Measurements from ENCODE around the gene HMGCL. TPM values are rescaled to one million over a fixed set of nuclear protein-coding genes. Genes with fewer than 3 reads are reported as not detected.
"Not testable (repeated sequence)": the region's sequence is repeated elsewhere in the genome, so short reads cannot be mapped to it uniquely, and the experiment has no call there.

Gene HMGCL
- total RNA-seq, 1 donor from 2014 or later, result 25.3 TPM

GRCh38 chr1:23862640-23863039 is 37.4 kb upstream of the HMGCL start:
- H3K36me3 ChIP-seq, result peaks cover 0 to 44% of the 10 kb centered on the region in 2 donors
- TF ChIP-seq CTCF (IDR thresholded peaks at IDR 0.05) (no peak), POLR2A (IDR thresholded peaks at IDR 0.05) (no peak), POLR2AphosphoS5 (IDR thresholded peaks at IDR 0.05; ENCODE audit: insufficient read depth in 1 of 2, low read depth in 1 of 2) (no peak)

GRCh38 chr1:23854568-23854967 is 29.3 kb upstream of the HMGCL start:
- no peaks in the 10 kb centered on the region for H3K9me3 ChIP-seq
- H3K36me3 ChIP-seq, result peaks cover 0 to 24% of the 10 kb centered on the region in 2 donors
- no peak for DNase-seq (ENCODE audit: extremely low spot score in 2 of 2)
- no peak overlapping the region for H3K4me3 ChIP-seq
- no peak overlapping the region for H3K27ac ChIP-seq
- no peaks in the 10 kb centered on the region for H3K4me1 ChIP-seq
- no peak for TF ChIP-seq POLR2AphosphoS5 (IDR thresholded peaks at IDR 0.05; ENCODE audit: insufficient read depth in 1 of 2, low read depth in 1 of 2)
- TF ChIP-seq POLR2A (IDR thresholded peaks at IDR 0.05), result no peak
- TF ChIP-seq CTCF (IDR thresholded peaks at IDR 0.05), result no peak
- intact Hi-C loops (cut with DNase I), result loop anchor here (5.0 kb wide), 1 partner anchor 37 kb away; no protein-coding TSS in a partner anchor
- no peaks in the 10 kb centered on the region for H3K27me3 ChIP-seq

More at GRCh38 chr1:23862640-23863039, 37.4 kb upstream of the HMGCL start:
- Histone ChIP-seq H3K27me3 (no peaks in the 10 kb centered on the region), H3K27ac (no peak overlapping the region), H3K4me1 (peaks cover 19% of the 10 kb centered on the region), H3K4me3 (no peak overlapping the region), H3K9me3 (no peaks in the 10 kb centered on the region)
- intact Hi-C loops (cut with DNase I), result loop anchor here (10.0 kb wide), 1 partner anchor 68 kb away; the partner anchor contains the start of gene LYPLA2
- no peak for DNase-seq (ENCODE audit: extremely low spot score in 2 of 2)

- peaks cover 0 to 18% of the 10 kb centered on the region in 2 donors for H3K36me3 ChIP-seq
- not testable (repeated sequence) for H3K27ac ChIP-seq; H3K9me3 ChIP-seq; H3K4me1 ChIP-seq; H3K27me3 ChIP-seq; H3K4me3 ChIP-seq; DNase-seq (ENCODE audit: extremely low spot score in 2 of 2)
- intact Hi-C loops (cut with DNase I), result loop anchor here (5.0 kb wide), 1 partner anchor 36 kb away; no protein-coding TSS in a partner anchor
Measured at GRCh38 chr1:23853124-23853523, 27.9 kb upstream of the HMGCL start.

GRCh38 chr1:23851406-23851805 is 26.2 kb upstream of the HMGCL start:
- intact Hi-C loops (cut with DNase I), result loop anchor here (5.0 kb wide), 1 partner anchor 34 kb away; no protein-coding TSS in a partner anchor
- H3K4me3 ChIP-seq; H3K27me3 ChIP-seq; DNase-seq (ENCODE audit: extremely low spot score in 2 of 2); H3K27ac ChIP-seq; H3K4me1 ChIP-seq; H3K9me3 ChIP-seq: not testable (repeated sequence)
- H3K36me3 ChIP-seq, result peaks cover 0 to 23% of the 10 kb centered on the region in 2 donors

- Histone ChIP-seq H3K27ac (no peak overlapping the region), H3K9me3 (no peaks in the 10 kb centered on the region), H3K4me3 (no peak overlapping the region), H3K27me3 (no peaks in the 10 kb centered on the region), H3K4me1 (no peaks in the 10 kb centered on the region), H3K36me3 (peaks cover 0 to 37% of the 10 kb centered on the region in 2 donors)
- no peak for DNase-seq (ENCODE audit: extremely low spot score in 2 of 2)
- intact Hi-C loops (cut with DNase I), result no loop called here
- no peak for TF ChIP-seq POLR2A (IDR thresholded peaks at IDR 0.05)
- no peak for TF ChIP-seq CTCF (IDR thresholded peaks at IDR 0.05)
- no peak for TF ChIP-seq POLR2AphosphoS5 (IDR thresholded peaks at IDR 0.05; ENCODE audit: insufficient read depth in 1 of 2, low read depth in 1 of 2)
Measured at GRCh38 chr1:23848673-23849616, 23.7 kb upstream of the HMGCL start.

GRCh38 chr1:23847482-23848095 is 22.4 kb upstream of the HMGCL start:
- DNase-seq (ENCODE audit: extremely low spot score in 2 of 2); intact Hi-C loops (cut with DNase I); H3K4me1 ChIP-seq; H3K27me3 ChIP-seq; H3K27ac ChIP-seq; H3K9me3 ChIP-seq; H3K4me3 ChIP-seq: not testable (repeated sequence)
- H3K36me3 ChIP-seq, result peaks cover 0 to 37% of the 10 kb centered on the region in 2 donors
